Ascending aorta (tissue), 2 donors: ENCODE measurements around the gene GFOD1. TPM values are rescaled to one million over a fixed set of nuclear protein-coding genes. Genes with fewer than 3 reads are reported as not detected.

ENCODE experiments used
- DNase-seq, 2 donors: peaks; one replicate each; pipeline ENCODE4 v3.0.0-alpha.2; 2019; ENCODE audit warnings: low spot score in 2 of 2
- H3K27ac ChIP-seq, 2 donors: fragments of 200-600 bp; sonication (generic); one replicate each; pipeline ENCODE4 v1.5.1; 2016 to 2017; ENCODE audit warnings: mild to moderate bottlenecking in 1 of 2
- H3K27me3 ChIP-seq: fragments of 200-600 bp; sonication (generic); one replicate; pipeline ENCODE4 v1.5.1; 2017
- H3K36me3 ChIP-seq, 2 donors: fragments of 200-600 bp; sonication (generic); one replicate each; pipeline ENCODE4 v1.5.1; 2016
- H3K4me1 ChIP-seq, 2 donors: fragments of 200-600 bp; sonication (generic); one replicate each; pipeline ENCODE4 v1.5.1; 2016 to 2017; ENCODE audit warnings: mild to moderate bottlenecking in 1 of 2
- H3K4me3 ChIP-seq, 2 donors: fragments of 200-600 bp; sonication (generic); one replicate each; pipeline ENCODE4 v1.5.1; 2016 to 2017; ENCODE audit warnings: mild to moderate bottlenecking in 1 of 2
- H3K9me3 ChIP-seq, 2 donors: fragments of 200-600 bp; sonication (generic); one replicate each; pipeline ENCODE4 v1.5.1; 2016
- intact Hi-C: fragments of 100-400 bp; cut with DNase I; formaldehyde crosslinking; loops from one replicate; pipeline ENCODE4 v1.15.1; 2023
- total RNA-seq: library from RNA; depleted of rRNA; stranded (reverse); fragments of >200 nt; gene quantifications from one replicate; pipeline ENCODE4 v1.1.0, GENCODE V29; 2016
- TF ChIP-seq, protein P1 (sequence below), 3 experiments: fragments of 200-600 bp in 2 of 3; fragments of 450-650 bp in 1 of 3; sonication (generic) in 2 of 3; IDR thresholded peaks; one replicate each; pipeline ENCODE4 v1.5.1; 2016 to 2019; ENCODE audit warnings: antibody characterized with exemption in 3 of 3, mild to moderate bottlenecking in 1 of 3, moderate library complexity in 1 of 3

The GFOD1 gene
- total RNA-seq, 1 donor from 2014 or later: 28.7 TPM

- Histone ChIP-seq H3K36me3 (peaks cover 0 to under 1% of the 10 kb centered on the region in 2 donors), H3K4me3 (no peak overlapping the region), H3K27me3 (no peaks in the 10 kb centered on the region), H3K4me1 (no peaks in the 10 kb centered on the region), H3K27ac (no peak overlapping the region), H3K9me3 (no peaks in the 10 kb centered on the region)
- TF ChIP-seq, protein P1, sequence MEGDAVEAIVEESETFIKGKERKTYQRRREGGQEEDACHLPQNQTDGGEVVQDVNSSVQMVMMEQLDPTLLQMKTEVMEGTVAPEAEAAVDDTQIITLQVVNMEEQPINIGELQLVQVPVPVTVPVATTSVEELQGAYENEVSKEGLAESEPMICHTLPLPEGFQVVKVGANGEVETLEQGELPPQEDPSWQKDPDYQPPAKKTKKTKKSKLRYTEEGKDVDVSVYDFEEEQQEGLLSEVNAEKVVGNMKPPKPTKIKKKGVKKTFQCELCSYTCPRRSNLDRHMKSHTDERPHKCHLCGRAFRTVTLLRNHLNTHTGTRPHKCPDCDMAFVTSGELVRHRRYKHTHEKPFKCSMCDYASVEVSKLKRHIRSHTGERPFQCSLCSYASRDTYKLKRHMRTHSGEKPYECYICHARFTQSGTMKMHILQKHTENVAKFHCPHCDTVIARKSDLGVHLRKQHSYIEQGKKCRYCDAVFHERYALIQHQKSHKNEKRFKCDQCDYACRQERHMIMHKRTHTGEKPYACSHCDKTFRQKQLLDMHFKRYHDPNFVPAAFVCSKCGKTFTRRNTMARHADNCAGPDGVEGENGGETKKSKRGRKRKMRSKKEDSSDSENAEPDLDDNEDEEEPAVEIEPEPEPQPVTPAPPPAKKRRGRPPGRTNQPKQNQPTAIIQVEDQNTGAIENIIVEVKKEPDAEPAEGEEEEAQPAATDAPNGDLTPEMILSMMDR (IDR thresholded peaks at IDR 0.05): no peak
- intact Hi-C loops: no loop called here
- no peak for DNase-seq
Measured at GRCh38 chr6:13474787-13475186, 12.6 kb downstream of the GFOD1 start.

DNA sequence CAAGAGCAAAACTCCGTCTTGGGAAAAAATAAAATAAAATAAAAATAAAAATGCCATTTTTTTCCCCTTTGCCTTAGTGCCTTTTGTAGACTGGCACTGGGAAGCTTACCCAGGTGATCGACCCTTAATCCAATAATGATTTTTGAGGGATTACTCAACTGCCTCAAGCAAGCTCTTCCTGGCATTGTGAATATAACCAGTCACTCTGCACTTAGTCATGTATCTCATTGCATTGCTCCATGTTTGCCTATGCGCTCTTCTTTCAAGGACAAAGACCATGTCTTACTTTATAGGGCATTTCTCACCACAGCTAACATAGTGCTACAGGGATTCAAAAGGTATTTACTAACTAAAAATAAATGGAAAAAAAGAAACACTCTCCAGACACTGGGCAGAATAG, 13.0 kb downstream of the GFOD1 start:
- Histone ChIP-seq H3K27ac (no peak overlapping the region), H3K27me3 (no peaks in the 10 kb centered on the region), H3K36me3 (no peaks in the 10 kb centered on the region), H3K9me3 (no peaks in the 10 kb centered on the region), H3K4me1 (no peaks in the 10 kb centered on the region), H3K4me3 (no peak overlapping the region)
- no peak for DNase-seq
- TF ChIP-seq, protein P1 (IDR thresholded peaks at IDR 0.05): no peak
- intact Hi-C loops: no loop called here

DNA sequence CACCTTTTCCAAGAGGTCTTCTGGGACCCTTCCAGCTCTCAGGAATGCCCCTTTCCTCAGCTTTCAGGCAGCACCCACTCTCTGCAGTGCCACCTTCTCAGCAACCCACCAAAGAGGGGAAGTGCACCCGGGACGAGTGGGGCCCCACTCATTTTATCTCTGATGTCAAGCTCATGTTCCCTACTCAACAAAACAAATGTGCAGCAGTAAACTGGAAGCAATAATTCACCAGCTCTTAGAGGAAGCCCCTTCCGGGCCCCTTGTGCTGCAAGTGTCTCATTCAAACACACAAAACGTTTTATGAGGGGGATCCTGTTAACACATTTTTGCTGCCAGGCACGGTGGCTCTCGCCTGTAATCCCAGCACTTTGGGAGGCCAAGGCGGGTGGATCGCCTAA, 13.6 kb downstream of the GFOD1 start:
- H3K36me3 ChIP-seq: no peaks in the 10 kb centered on the region
- H3K9me3 ChIP-seq: no peaks in the 10 kb centered on the region
- intact Hi-C loops: no loop called here
- H3K4me1 ChIP-seq: no peaks in the 10 kb centered on the region
- no peak overlapping the region for H3K27ac ChIP-seq
- TF ChIP-seq, protein P1 (IDR thresholded peaks at IDR 0.05): no peak
- H3K27me3 ChIP-seq: no peaks in the 10 kb centered on the region
- no peak for DNase-seq
- no peak overlapping the region for H3K4me3 ChIP-seq

GRCh38 chr6:13472976-13473767, 14.2 kb downstream of the GFOD1 start:
- H3K4me3 ChIP-seq: no peak overlapping the region
- no peak overlapping the region for H3K27ac ChIP-seq
- H3K9me3 ChIP-seq: no peaks in the 10 kb centered on the region
- H3K36me3 ChIP-seq: peaks cover 0 to 3% of the 10 kb centered on the region in 2 donors
- no peak for DNase-seq
- TF ChIP-seq, protein P1 (IDR thresholded peaks at IDR 0.05): no peak
- H3K4me1 ChIP-seq: no peaks in the 10 kb centered on the region
- intact Hi-C loops: no loop called here
- no peaks in the 10 kb centered on the region for H3K27me3 ChIP-seq

DNA sequence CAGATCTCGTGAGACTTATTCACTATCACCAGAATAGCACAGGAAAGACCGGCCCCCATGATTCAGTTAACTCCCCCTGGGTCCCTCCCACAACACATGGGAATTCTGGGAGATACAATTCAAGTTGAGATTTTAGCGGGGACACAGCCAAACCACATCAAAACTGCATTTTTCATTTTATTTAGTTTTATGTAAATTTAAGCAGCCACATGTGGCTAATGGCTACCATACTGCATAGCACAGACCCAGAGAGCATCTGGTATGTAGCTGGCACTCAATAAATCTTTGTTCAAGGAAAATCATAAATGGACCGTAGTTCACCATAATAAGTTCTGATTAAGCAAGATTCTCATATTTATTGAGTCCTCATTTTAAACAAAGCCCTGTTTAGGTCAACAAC, 15.3 kb downstream of the GFOD1 start:
- no peaks in the 10 kb centered on the region for H3K9me3 ChIP-seq
- H3K4me1 ChIP-seq: no peaks in the 10 kb centered on the region
- H3K27ac ChIP-seq: no peak overlapping the region
- TF ChIP-seq, protein P1 (IDR thresholded peaks at IDR 0.05): no peak
- H3K4me3 ChIP-seq: no peak overlapping the region
- H3K36me3 ChIP-seq: peaks cover 0 to 5% of the 10 kb centered on the region in 2 donors
- H3K27me3 ChIP-seq: no peaks in the 10 kb centered on the region
- intact Hi-C loops: no loop called here
- DNase-seq: no peak
